Effector memory CD4-positive, alpha-beta T cell (primary cell): ENCODE results near the gene RIMS1.

Experiments used
- DNase-seq, 3 donors: peaks; one replicate each; pipeline ENCODE4 v3.0.0-alpha.2; 2020
- H3K27ac ChIP-seq: 2 replicates; pipeline ENCODE4 v1.7.0; 2013; ENCODE audit warnings: mild to moderate bottlenecking, low read length, moderate library complexity; ENCODE audit not compliant: insufficient read depth, poor library complexity, severe bottlenecking
- H3K27me3 ChIP-seq: replicated peaks from 2 replicates; pipeline ENCODE4 v1.7.0; 2013; ENCODE audit warnings: mild to moderate bottlenecking, low read length; ENCODE audit not compliant: insufficient read depth, control insufficient read depth, poor library complexity, severe bottlenecking
- H3K36me3 ChIP-seq: 2 replicates; pipeline ENCODE4 v1.7.0; 2013; ENCODE audit warnings: mild to moderate bottlenecking, low read length, moderate library complexity; ENCODE audit not compliant: control insufficient read depth, insufficient read depth
- H3K4me1 ChIP-seq: 2 replicates; pipeline ENCODE4 v1.7.0; 2013; ENCODE audit warnings: low read length, mild to moderate bottlenecking; ENCODE audit not compliant: control insufficient read depth, insufficient read depth, poor library complexity, severe bottlenecking
- H3K4me3 ChIP-seq: 2 replicates; pipeline ENCODE4 v1.7.0; 2013; ENCODE audit warnings: low read length, low read depth, mild to moderate bottlenecking; ENCODE audit not compliant: insufficient read depth, poor library complexity, severe bottlenecking
- H3K9me3 ChIP-seq: 2 replicates; pipeline ENCODE4 v1.7.0; 2013; ENCODE audit warnings: mild to moderate bottlenecking, low read length, moderate library complexity; ENCODE audit not compliant: control insufficient read depth

RIMS1 gene

DNA sequence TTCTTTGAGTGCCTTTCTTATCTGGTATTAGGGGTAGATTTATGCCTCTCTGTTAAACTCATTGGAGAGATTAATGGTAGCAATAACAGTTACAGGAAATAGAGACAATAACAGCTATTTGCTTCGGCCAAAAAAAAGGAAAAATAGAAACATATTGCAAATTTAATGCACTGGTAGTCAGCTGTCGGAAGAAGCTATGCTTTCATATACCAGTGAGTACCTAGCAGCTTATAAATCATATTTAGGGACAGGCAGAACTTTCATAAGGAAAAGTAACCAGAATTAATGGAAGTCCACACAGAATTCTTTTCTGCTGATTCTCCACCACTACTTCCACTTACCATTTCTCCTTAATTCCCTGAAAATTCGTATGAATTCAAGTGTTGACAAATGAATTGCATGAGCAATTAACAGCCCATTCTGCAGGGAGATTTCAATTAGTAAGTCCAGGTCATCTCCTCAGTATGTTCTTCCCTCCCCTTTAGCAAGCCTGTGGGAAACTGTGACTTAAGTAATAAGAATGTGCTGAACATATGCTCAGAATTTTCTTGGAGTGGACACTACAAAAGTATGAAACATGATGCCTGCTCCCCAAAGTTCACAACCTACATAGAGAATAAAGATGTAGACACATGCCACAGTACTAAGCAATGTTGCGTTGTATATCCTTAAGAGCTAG is 538.8 kb downstream of the RIMS1 start:
- Histone ChIP-seq H3K4me3 (no peak overlapping the region), H3K9me3 (no peaks in the 10 kb centered on the region), H3K36me3 (no peaks in the 10 kb centered on the region), H3K4me1 (no peaks in the 10 kb centered on the region), H3K27ac (no peak overlapping the region), H3K27me3 (no peaks in the 10 kb centered on the region)
- DNase-seq = no peak

DNA sequence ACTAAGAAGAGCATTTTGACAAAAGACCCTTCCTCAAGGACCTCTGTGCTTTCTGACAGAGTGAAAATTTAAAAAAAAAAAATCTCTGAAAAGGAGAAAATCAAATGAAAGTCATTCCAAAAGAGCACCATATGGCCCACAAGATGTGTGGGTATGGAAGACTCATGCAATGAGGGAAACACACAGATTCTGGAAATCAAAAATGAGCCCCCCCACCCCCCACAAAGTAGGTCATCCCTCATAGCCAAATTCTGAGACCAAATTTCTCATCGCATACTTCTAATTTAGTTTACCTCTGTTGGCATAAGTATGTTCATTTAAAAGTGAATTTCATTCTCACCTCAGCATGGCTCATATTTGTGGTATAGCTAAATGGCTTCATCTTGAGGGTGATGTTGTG is 554.3 kb downstream of the RIMS1 start:
- Histone ChIP-seq H3K27me3 (no peaks in the 10 kb centered on the region), H3K4me3 (no peak overlapping the region), H3K36me3 (no peaks in the 10 kb centered on the region), H3K9me3 (no peaks in the 10 kb centered on the region), H3K4me1 (no peaks in the 10 kb centered on the region), H3K27ac (no peak overlapping the region)
- DNase-seq = no peak

DNA sequence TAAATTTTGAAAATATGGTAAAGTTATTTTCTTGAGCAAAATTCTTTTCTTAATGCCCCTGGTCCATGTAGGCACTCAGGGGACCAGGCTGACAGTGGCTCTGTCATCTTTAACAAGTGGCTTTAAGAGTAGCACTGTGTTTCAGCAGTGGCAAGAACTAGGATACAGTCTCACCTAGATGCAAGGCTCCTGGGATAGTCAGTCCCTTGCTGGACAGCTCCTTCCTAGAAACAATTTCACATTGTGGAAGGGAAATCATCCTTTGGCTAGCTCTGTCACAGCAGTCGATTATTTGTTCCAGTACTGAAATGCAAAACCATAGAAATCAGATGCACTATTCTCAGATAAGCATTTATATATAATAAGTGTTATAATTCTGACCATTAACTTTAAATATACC is 560.1 kb downstream of the RIMS1 start:
- H3K27ac ChIP-seq = no peak overlapping the region
- H3K4me3 ChIP-seq = no peak overlapping the region
- no peaks in the 10 kb centered on the region for H3K4me1 ChIP-seq
- no peaks in the 10 kb centered on the region for H3K36me3 ChIP-seq
- DNase-seq = no peak
- no peaks in the 10 kb centered on the region for H3K27me3 ChIP-seq
- no peaks in the 10 kb centered on the region for H3K9me3 ChIP-seq
